Breast epithelium (tissue), 3 donors: Measurements from ENCODE around the gene REPS1.

Source experiments
- CTCF ChIP-seq, 3 donors: fragments of 450-650 bp; IDR thresholded peaks; one replicate each; pipeline ENCODE4 v1.5.1; 2016 to 2017; ENCODE audit warnings: antibody characterized with exemption in 3 of 3, mild to moderate bottlenecking in 3 of 3, moderate library complexity in 3 of 3
- POLR2A ChIP-seq: fragments of 450-650 bp; IDR thresholded peaks from one replicate; pipeline ENCODE4 v1.6.1; 2016; ENCODE audit warnings: antibody characterized with exemption, mild to moderate bottlenecking, moderate library complexity

GRCh38 chr6:138925806-138926205 is 62.2 kb downstream of the REPS1 start:
- TF ChIP-seq CTCF (IDR thresholded peaks at IDR 0.05) (no peak), POLR2A (no peak)
